Activated CD8-positive, alpha-beta memory T cell treated with anti-CD3 and anti-CD28 coated beads, Interleukin-2, amount 50 U/mL, for 4 hours (primary cell): Measurements from ENCODE around the gene CELA2B.

ENCODE experiments used
- DNase-seq: peaks from one replicate; pipeline ENCODE4 v3.0.0-alpha.2; 2020

Gene CELA2B

DNA sequence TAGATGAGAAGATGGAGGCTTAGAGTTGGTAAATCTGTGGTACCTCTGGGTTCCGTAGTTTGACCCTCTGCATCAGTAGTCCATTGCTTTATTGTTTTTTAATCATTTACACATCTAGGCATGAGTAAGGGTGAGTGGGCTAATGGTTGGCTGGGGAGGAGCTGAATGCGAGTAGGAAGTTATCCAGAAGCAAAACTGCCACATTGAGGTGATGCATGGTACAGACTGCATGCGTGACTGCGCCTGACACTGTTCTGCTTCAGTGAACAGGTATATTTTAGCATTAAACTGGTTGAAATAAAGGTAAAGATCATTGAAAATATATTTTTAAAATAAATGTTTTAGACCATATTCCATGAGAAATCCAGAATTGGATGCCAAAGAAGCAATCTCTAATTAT, 55.1 kb downstream of the CELA2B start:
- no peak for DNase-seq

DNA sequence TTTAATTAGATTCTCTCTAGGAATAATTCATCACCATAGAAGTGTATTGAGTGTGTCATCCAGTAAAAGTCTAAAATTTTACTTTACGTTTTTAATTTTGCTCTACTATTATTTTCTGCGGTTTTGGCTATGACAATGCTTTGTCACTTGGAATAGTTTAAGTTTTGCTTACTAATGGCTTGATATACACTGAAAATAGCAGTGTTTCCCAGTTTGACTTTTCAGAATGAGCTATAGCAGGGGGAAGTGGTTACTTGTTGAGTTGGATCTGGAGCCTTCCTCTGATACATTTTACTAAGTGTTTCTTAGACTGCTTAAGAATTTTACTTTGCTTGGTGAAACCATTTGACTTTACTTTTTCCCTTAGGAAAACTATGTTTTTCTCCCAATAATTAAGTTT, 55.8 kb downstream of the CELA2B start:
- no peak for DNase-seq

DNA sequence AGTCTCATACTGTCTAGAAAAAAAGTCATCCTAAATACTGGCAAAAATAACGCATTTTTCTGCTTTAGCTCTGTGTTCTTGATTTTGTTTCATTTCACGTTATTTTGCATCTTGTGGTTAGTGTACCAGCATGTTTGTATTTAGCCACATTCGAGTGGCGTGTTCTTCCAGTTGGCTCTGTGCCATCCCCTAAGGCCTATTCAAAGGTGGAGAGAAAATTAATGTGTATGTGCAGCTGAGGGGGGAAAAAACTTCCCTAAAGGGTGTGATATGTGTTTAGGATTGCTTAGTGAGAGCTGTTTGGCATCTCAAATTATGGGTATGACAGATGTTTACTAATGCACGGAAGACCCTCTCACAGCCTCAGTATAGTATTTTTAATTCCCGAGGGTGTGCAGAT, 62.9 kb downstream of the CELA2B start:
- DNase-seq = no peak

DNA sequence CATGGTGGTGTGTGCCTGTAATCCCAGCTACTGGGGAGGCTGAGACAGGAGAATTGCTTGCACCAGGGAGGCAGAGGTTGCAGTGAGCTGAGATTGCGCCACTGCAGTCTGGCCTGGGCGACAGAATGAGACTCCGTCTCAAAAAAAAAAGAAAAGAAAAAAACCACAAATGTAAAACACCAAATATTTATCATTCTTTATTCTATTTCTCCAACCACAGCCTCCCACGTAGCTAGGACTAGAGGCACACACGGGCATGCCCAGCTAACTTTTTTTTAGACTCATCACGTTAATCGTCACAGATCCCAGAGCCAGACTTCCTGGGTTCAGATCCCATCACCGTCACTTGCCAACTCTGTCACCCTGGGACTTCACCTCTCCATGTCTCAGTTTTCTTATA, 64.3 kb downstream of the CELA2B start:
- no peak for DNase-seq
